Stimulated activated CD4-positive, alpha-beta T cell treated with anti-CD3 and anti-CD28 coated beads, Interleukin-1b, Interleukin-23, amount 100 ng/mL, for 24 hours (primary cell): Measurements from ENCODE around the gene PLBD2.

Experiments
- DNase-seq, 4 experiments: peaks; one replicate each; pipeline ENCODE4 v3.0.0-alpha.2; 2020; ENCODE audit warnings: low read depth in 4 of 4, low spot score in 1 of 4

Gene PLBD2

DNA sequence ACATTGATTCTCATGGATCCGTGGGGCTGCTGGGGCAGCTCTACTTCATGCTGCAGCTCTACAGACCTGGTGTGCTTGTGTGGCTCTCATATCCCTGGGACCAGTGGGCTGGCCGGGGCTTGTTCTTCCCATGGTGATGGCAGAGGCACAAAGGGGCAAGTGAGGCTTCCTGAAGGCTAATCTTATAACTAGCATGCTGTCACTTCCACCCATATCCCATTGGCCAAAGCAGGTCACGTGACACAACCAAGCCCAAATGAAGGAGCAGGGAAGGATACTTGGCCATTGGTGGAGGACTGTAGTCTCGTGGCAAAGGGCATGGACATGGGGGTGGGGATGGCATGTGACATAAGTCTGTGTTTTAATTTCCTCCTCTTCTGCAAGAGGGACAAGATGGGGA, 9.9 kb downstream of the PLBD2 start:
- DNase-seq: no peak

DNA sequence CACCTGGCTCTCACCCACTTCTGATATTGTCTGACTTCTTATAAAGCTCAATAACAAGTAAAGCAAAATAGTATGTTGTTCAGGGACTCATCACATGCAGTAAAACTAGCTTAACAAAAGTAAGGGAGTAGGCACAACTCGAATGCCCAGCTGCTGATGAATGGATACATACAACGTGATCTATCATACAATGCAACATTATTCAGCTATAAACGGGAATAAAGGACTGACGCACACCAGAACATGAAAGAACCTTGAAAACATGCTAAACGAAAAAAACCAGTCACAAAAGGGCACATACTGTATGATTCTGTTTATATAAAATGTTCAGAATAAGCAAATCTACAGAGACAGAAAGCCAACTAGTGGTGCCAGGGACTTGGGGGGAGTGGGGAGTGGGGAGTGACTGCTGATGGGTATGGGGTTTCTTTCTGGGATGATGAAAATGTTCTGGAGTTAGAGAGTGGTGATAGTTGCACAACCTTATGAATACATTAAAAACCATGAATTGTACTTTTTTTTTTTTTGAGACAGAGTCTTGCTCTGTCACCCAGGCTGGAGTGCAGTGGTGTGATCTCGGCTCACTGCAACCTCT, 11.1 kb downstream of the PLBD2 start:
- no peak for DNase-seq

DNA sequence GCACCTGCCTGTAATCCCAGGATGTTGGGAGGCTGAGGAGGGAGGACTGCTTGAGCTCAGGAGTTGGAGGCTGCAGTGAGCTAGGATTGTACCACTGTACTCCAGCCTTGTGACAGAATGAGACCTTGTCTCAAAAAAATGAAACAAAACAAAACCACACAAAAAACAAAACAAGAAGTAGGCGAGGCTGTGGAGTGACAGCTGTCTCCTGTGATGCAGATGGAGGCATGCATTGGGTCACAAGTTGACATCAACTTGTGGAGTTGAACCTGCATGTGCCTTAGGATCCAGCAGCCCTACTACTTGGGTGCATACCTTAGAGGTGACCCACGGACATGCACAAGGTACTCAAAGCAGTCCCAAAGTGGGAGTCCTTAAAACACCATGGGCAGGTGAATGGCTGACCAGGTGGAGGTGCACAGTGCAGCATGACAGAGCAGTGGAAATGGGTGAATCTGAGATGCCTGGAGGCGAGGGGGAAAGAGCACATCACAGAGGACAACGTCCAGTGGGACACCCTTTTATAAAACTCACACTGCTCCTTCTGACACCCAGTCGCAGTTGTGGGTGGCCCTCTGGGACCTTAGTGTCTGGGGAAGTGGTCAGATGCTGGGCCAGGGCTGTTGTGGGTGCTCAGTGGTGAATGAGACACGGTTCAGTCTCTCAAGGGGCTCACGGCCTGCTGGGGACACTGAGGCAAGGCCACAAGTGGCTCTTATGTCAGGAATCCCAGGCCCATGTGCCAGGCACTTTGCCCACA, 12.7 kb downstream of the PLBD2 start:
- DNase-seq: no peak

DNA sequence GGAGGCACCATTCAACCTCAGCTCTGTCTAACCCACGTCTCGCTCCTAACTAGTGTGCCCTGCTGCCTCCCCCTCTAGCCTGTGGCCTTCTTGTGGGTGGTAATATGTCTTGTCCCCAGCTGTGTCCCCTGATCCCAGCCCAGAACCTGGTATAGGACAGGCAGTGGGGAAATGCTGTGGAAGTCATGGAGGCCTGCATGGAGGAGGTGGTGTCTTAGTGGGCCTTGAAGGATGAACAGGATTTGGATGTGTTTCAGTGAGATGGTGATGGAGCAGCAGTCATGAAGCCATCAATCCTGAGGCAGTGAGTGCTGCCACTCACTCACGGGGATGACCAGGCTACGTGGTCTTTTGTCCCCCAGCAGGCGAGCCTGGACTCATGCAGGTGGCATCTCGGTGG, 13.4 kb downstream of the PLBD2 start:
- no peak for DNase-seq

DNA sequence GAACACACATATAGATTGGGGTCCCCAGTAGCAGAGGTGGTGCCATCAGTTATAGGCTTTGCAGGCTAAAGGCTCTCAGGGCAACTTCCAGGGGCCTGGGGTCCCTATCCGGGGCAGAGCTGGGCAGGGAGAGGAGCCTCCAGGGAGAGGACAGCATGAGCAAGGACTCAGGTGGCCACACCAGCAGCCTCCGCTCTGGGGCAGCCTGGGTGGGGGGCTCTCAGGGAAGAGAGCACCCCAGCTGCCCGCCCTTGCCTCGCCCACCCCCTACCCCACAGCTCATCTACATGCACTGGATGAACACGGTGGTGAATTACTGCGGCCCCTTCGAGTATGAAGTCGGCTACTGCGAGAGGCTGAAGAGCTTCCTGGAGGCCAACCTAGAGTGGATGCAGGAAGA, 14.0 kb downstream of the PLBD2 start:
- DNase-seq: no peak

DNA sequence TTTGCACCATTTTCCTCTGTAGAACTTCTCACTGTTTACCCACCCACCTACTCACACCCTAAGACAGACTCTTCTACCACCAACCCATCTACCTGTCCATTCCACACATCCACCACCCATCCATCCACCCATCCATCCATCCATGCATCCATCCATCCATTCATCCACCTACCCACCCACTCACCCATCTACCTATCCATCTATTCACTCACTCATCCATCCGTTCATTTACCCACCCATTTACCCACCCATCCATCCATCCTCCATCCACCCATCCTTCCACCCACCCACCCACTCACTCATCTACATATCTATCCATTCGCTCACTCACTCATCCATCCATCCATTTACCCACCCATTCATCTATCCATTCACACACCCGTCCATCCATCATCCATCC, 15.1 kb downstream of the PLBD2 start:
- no peak for DNase-seq

DNA sequence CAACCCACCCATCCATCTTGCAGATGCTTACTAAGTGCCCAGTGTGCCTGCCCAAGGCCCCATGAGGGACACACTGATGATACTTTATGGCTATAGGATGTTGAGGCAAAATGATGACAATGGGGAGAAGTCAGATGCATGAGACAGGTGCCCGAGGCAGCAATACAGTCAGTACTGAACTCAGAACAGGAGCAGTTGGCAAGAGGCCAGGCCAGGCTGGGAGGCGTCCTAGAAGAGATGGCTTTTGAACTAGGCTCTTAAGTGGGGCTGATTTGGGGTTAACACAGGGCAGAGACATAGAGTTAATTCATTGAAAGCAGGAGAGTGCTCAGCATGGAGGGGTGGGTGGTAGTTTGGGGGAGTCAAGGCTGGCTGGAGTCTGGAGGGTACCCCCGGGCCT, 15.6 kb downstream of the PLBD2 start:
- no peak for DNase-seq

DNA sequence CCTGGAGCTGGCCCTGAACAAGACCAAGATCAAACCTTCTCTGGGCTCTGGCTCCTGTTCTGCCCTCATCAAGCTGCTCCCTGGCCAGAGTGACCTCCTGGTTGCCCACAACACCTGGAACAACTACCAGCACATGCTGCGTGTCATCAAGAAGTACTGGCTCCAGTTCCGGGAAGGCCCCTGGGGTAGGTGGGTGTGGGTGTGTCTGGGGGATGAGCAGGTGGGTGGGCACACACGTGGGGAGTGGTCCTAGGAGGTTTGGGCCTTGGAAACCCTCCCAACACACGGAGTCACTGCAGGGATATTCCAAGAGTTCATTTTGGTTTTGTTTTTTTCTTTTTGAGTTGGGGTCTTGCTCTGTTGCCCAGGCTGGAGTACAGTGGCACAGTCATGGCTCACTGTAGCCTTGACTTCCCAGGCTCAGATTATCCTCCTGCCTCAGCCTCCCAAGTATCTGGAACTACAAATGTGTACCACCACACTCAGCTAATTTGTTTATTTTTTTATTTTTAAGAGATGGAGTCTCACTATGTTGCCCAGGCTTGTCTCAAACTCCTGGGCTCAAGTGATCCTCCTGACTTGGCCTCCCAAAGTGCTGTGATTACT, 16.5 kb downstream of the PLBD2 start:
- no peak for DNase-seq

DNA sequence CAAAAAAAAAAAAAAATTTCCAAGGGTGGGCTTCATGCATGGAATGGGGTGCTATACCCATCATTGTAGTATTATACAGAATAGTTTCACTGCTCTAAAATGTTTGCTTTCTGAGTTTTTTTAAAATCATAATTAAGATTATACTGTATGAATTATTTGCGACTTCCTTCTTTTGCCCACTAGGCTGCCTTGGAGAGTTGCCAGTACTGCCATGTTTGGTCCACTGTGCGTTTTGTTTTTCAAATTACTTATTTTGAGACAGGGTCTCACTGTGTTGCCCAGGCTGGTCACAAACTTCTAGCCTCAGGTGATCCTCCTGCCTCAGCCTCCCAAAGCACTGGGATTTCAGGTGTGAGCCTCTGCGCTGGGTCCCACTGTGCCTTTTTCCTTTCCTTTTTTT, 19.9 kb downstream of the PLBD2 start:
- DNase-seq: no peak

DNA sequence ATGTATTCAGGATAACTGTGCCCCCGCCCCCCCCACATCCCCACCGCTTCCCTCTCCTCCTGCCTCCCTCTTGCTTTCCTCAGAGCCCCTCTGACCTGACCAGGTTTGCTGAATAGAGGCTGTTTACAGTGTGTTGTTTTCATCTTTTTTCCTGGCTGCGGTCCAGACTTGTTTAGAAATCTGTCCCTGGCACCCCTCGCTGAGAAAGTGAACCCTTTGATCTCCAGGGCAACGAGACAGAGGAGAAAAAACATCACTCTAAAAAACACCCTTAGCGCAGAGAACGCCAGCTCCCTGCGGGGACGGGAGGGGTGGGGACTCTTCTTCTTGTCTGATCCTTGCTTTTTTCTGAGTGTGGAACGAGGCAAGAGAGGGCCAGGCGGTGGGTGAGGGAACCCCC, 22.8 kb downstream of the PLBD2 start:
- no peak for DNase-seq

DNA sequence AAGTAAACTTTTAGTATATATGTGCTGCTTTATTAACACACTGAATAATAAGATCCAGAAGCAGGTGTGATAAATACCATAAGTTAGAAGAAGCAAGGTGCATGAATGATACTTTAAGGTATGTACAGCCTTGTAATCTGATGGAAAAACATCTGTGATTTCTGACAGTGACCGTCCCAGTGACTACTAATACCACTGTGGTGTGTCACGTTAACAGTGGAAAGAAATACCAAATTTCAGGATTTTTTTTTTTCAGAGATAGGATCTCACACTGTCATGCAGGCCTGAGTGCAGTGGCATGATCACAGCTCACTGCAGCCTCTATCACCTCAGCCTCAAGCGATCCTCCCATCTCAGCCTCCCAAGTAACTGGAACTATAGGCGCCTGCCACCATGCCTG, 23.8 kb downstream of the PLBD2 start:
- DNase-seq: no peak

DNA sequence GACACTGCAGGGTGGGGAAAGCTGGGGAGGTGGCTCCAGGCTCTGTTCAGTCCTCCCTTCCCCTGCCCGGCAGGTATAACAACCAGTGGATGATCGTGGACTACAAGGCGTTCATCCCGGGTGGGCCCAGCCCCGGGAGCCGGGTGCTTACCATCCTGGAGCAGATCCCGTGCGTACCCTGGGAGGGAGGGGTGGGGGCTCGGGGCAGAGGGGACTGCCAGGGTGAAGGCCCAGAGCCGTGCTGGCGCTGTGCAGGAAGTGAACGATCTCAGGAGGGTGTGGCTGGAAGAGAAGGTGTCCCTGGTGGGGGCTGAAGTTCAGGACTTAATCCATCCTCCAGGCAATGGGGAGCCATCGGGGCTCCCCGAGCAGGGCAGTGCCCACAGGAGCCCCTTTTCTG, 26.4 kb downstream of the PLBD2 start:
- no peak for DNase-seq

DNA sequence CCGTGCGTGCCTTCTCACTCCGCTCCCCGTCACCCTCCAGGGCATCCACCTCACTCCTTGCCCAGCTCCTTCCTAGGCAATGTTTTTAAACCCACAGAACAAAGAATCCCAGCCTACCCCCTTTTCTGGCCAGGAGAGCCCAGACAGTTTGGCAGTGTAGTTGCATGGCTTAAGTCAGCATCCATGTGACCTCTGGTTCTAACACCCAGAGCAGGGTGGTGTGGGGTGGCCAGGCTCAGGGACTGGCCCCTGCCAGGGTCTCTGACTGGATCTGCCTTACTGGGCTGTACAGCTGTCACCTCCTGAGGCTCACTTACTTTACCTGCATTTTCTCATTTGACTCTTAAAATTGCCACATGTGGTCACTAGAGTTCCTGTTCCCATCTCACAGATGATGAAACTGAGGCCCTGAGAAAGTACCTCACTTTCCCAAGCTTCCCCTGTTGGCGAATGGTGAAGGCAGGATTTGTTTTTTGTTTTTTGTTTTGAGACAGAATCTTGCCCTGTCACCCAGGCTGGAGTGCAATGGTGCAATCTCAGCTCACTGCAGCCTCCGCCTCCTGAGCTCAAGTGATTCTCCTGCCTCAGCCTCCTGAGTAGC, 27.0 kb downstream of the PLBD2 start:
- DNase-seq: no peak

DNA sequence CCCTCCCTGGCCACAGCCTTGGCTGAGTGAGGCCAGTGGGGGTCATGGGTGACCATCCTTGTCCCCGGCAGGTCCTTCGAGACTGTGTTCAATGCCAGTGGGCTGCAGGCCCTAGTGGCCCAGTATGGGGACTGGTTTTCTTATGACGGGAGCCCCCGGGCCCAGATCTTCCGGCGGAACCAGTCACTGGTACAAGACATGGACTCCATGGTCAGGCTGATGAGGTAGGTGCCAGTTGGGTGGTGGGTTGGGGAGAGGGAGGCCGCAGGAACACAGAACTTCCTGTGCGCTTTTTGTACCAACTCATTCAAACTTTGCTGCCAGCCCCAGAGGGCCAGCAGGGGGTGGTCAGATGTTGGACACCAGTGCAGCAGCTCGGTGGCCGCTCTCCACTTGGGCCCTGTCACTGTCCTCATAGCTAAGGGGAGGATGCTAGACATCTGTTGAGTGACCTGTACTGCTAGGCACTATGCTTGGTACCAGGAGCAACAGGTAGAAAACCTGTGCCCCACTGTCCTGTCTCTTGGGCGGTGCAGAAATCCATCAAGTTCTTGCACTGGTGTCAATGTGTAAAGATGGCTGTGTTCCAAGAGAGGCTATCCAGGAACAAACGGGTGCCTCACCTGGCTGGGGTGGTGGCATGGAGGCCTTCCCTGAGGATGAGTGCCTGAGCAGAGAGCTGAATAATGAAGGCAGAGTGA, 28.6 kb downstream of the PLBD2 start:
- DNase-seq: no peak

DNA sequence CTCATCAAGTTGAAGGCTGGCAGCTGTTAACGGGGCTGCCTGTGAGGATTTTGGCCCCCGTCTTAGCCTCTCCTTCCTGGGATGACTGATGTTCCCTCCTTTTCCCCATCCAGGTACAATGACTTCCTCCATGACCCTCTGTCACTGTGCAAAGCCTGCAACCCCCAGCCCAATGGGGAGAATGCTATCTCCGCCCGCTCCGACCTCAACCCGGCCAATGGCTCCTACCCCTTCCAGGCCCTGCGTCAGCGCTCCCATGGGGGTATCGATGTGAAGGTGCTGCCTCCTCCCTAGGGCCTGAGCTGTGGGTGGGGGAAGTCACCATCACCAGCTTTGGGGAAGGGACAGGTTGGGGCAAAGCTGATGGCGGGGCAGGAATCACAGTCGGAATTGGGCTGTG, 29.2 kb downstream of the PLBD2 start:
- no peak for DNase-seq

DNA sequence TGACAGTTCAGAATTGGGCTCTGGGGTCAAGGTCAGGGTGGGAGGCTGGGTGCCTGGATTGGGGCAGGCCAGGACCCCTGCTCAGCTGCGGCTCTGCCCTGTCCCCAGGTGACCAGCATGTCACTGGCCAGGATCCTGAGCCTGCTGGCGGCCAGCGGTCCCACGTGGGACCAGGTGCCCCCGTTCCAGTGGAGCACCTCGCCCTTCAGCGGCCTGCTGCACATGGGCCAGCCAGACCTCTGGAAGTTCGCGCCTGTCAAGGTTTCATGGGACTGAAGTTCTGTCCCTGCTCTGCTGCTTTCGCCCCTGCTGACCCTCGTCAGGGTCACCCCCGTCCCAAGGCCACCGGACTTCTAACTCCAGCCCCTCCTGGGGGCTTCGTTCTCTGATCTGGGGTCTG, 30.0 kb downstream of the PLBD2 start:
- no peak for DNase-seq

DNA sequence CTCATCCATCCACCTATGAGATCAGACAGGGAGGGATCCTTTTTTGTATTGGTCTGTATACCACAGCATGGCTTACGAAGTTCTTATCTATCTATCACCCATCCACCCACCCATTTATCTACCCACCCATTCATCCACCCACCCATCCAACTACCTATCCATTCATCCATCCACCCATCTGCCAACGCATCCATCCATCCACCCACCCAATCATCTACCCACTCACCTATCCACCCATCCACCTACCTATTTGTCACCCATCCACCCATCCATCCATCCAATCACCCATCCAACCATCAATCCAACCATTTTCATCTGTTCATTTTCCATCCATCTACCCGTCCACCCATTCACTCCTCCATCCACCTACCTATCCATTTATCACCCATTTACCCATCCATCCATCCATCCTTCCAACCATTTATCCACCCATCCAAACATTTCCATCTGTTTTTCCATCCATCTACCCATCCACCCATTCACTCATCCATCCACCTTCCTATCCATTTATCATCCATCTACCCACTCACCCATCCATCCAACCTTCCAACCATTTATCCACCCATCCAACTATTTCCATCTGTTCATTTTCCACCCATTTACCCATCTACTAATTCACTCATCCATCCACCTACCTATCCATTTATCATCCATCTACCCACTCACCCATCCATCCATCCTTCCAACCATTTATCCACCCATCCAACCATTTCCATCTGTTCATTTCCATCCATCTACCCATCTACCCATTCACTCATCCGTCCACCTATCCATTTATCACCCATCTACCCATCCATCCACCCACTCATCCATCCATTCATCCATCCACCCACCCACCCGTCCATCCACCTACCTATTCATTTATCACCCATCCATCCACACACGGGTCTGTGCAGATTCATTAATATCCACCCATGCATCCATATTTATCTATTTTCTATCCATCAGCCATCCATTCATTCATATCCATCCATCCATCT, 32.0 kb downstream of the PLBD2 start:
- DNase-seq: no peak

DNA sequence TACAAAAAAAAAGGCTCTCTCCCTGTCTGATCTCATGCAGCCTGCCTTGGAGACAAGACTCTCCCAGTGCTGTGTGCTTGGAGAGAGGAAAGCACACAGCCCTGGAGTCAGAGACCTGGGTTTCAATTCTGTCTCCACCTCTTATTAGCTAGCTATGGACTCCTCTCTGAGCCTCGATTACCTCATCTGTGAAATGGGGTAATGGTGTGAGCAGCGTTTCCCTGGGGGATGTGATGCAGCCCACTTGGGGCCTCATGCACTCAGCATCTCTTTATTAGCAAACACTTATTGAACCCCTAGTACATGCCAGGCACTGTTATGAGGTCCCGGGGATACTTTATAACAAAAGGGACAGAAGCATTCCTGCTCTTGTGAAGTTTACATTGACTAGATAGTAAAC, 32.8 kb downstream of the PLBD2 start:
- no peak for DNase-seq

DNA sequence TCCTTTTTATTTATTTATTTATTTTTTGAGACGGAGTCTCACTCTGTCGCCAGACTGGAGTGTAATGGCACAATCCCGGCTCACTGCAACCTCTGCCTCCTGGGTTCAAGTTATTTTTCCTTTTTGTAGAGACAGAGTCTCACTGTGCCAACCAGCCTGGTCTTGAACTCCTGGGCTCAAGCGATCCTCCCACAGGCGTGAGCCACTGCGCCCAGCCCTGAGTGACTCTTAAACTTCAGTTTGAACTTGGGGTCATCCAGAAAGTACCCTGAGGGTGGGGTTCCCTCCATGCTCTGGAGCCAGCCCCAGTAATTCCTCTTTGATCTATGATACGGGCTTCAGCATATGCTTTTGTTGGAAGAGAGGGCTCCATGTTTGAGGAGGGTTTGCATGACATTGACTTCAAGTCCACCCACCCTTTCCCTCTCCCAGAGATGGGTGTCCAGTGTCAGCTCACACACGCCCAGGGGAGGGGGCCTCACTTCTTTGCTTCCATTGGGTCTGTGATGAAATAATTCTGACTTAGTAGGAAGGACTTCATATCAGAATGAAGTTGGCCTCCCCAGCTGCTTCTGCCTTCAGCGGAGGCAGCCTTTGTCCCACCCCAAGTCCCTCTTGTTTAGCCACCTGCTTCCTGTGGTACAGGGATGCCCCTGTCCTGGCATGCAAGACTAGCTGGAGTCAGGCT, 33.4 kb downstream of the PLBD2 start:
- DNase-seq: no peak

DNA sequence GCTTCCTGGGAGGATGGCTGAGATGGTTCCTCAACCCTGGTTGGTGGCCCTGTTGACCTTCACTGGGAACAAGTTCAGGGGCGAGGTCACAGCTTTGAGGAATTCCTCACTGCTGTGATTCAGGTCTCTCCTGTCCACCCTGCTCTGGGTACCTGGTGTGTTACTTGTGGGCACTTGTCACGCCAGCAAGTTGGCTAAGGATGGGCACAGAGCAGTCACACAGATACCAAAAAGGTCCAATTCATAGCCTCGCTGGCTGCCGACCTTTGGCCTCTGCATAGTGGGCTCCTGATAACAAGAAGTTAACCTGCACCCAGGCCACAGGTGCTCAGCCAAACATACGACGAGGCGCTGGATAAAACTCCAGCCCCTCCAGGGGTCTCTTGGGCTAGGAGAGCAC, 34.1 kb downstream of the PLBD2 start:
- DNase-seq: no peak
